DOHH2 (cell line): ENCODE results near the gene LOXHD1.

Experiments used
- CTCF ChIP-seq: fragments of 200-600 bp; sonication (generic); IDR thresholded peaks from one replicate; pipeline ENCODE4 v1.5.1; 2014; ENCODE audit warnings: antibody characterized with exemption, mild to moderate bottlenecking, low read depth, low read length; ENCODE audit not compliant: poor library complexity, severe bottlenecking
- EZH2phosphoT487 ChIP-seq: fragments of 200-600 bp; sonication (generic); IDR thresholded peaks from 2 replicates; pipeline ENCODE4 v1.6.1; 2017; ENCODE audit warnings: borderline replicate concordance, mild to moderate bottlenecking, antibody characterized with exemption, low read length, moderate library complexity, mixed read lengths

GRCh38 chr18:46481847-46482245 is 175.2 kb downstream of the LOXHD1 start:
- TF ChIP-seq CTCF, result no peak
- no peak for TF ChIP-seq EZH2phosphoT487
